ENCODE data around the gene LST1. TPM values are rescaled to one million over a fixed set of nuclear protein-coding genes. Genes with fewer than 3 reads are reported as not detected.

Gene LST1
- total RNA-seq, 4 donors from 2014 or later: 3.7 to 72.9 (median 6.7) TPM

DNA sequence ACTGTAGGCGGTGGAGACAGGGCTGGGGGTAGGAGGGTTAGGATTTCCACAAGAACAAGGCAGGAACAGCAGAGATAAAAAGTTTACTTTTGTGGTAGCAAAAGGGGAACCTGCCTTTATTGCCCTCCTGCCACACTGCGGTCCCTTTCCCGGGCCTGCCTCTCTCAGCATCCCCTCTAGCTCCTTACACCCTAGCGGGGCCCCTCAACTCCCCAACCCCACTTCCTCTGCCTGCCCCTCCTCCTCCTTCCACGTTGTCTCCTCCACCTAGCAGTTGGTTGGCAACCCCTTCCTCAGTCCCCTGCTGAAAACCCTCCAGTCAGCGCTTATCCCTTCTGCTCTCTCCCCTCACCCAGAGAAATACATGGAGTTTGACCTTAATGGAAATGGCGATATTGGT is 29.7 kb downstream of the LST1 start:
- WGBS: 52% methylated on average over 7 of the region's 7 CpGs
- H3K4me3 ChIP-seq: peak overlapping the region; percentile 8
- no peak for TF ChIP-seq POLR2A (IDR thresholded peaks at IDR 0.05)
- no peak for TF ChIP-seq CTCF (IDR thresholded peaks at IDR 0.05)
- no peak for TF ChIP-seq POLR2AphosphoS5 (IDR thresholded peaks at IDR 0.05)
- TF ChIP-seq EP300 (IDR thresholded peaks at IDR 0.05): no peak

GRCh38 chr6:31617010-31617409 is 30.9 kb downstream of the LST1 start:
- Histone ChIP-seq H3K9me3 (no peaks in the 10 kb centered on the region), H3K27ac (no peak overlapping the region), H3K4me3 (no peak overlapping the region), H3K36me3 (no peaks in the 10 kb centered on the region), H3K27me3 (no peaks in the 10 kb centered on the region), H3K4me1 (peaks cover 14% of the 10 kb centered on the region)
- TF ChIP-seq POLR2A (IDR thresholded peaks at IDR 0.05) (no peak), POLR2AphosphoS5 (IDR thresholded peaks at IDR 0.05) (no peak), EP300 (IDR thresholded peaks at IDR 0.05) (no peak), CTCF (IDR thresholded peaks at IDR 0.05) (no peak)
- no peak for DNase-seq (ENCODE audit: low spot score in 2 of 2)
- WGBS: 88% methylated on average over 2 of the region's 2 CpGs

More for the DNA sequence above, 29.7 kb downstream of the LST1 start:
- Histone ChIP-seq H3K9me3 (no peaks in the 10 kb centered on the region), H3K27me3 (no peaks in the 10 kb centered on the region), H3K27ac (no peak overlapping the region), H3K4me1 (peaks cover 4% of the 10 kb centered on the region), H3K36me3 (no peaks in the 10 kb centered on the region)
- no peak for DNase-seq (ENCODE audit: low spot score in 2 of 2)

DNA sequence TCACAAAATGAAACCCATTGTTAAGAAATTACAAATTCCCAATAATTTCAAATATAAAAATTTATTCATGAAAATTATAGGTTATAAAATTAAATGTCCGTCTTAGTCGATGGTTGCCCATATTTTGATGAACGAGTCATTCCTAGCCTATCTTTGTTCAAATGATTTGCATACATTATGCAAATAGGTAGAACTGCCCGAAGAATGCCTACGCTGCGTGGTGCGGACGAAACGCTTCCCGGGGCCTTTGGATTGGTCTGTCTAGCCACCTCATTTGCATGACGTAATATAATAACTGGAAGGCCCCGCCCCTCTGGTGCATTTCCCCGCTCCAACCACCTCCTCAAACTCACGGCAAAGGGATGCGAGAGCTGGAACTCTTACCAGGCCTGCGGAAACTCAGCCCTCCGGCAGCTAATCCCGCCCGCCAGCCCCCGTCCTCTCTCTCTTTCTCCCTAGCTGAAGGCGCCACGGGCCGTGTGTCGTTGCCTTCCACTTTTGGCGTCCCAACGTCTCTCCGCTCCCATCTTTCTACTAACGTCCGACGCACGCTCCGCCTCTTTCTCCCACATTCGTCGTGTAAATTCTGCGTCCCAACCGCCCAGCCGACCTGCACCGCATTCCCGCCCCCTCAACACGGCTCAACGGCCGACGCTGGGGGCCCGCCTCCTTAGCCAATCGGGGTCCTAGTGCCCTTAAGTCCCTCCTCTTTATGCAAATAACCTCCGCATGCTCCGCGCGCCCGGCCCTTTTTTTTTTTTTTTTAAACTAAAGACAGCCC is 33.9 kb downstream of the LST1 start:
- Histone ChIP-seq H3K4me1 (peaks cover 24% of the 10 kb centered on the region), H3K27ac (peak overlapping the region; percentile 96), H3K36me3 (peaks cover 17% of the 10 kb centered on the region), H3K4me3 (peak overlapping the region; percentile 65), H3K27me3 (no peaks in the 10 kb centered on the region), H3K9me3 (no peaks in the 10 kb centered on the region)
- TF ChIP-seq POLR2AphosphoS5 (IDR thresholded peaks at IDR 0.05) (peak; percentile 4 to 87 (median 85)), POLR2A (IDR thresholded peaks at IDR 0.05) (peak; percentile 79 to 92), EP300 (IDR thresholded peaks at IDR 0.05) (no peak)
- peak; percentile 99 to 100 for DNase-seq (ENCODE audit: low spot score in 2 of 2)
- under 1% methylated on average over 50 of the region's 50 CpGs for WGBS

DNA sequence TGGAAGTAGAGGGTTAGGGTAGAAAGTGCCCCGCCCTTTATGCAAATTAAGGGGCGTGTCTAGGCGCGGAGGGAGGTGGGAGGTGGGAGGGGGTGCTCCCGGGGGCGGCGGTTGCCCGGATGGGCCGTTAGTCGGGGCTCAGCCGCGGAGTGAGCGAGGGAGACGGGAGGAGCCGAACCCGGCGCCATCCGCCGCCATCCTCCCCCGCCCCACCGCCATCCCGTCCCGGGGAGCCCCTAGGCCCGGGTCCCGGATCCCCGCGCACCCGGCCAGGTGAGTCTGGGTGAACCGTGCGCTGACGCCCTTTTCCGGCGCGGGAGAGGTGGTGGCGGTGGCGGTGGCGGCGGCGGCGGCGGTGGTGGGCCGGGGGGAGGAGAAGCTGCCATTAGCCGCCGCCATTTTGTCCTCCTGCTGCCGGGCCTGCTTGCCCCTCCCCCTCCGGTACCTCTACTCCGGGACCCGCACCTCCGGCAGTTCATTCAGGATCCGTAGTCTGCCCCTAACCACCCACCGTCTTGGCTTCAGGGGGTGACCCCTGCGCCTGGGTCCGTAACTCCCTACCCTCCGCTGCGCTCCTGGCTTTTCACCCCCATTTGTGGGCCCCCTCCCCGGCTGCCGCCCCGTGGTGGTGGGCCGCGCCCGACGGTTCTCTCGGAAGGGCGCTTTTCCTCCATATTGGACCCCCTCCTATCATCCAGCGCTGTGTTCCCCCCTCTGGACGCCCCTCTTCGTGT is 34.7 kb downstream of the LST1 start, which contains the start of gene PRRC2A:
TSS of gene PRRC2A (plus strand) at position 130 of the 734 bp plus-strand sequence. CDS start 2,075 bp downstream, outside the sequence.
- H3K27ac ChIP-seq: peak within 1 kb of the TSS; percentile 96
- H3K27me3 ChIP-seq: no peaks in the 10 kb centered on the region
- DNase-seq (ENCODE audit: low spot score in 2 of 2): peak; percentile 91 to 98
- TF ChIP-seq POLR2AphosphoS5 (IDR thresholded peaks at IDR 0.05) (peak in 2 of 3 donors; percentile 14 to 32), CTCF (IDR thresholded peaks at IDR 0.05) (no peak), POLR2A (IDR thresholded peaks at IDR 0.05) (peak in 1 of 2 donors; percentile 73), EP300 (IDR thresholded peaks at IDR 0.05) (no peak)
- H3K9me3 ChIP-seq: no peaks in the 10 kb centered on the region
- 0% methylated on average over 32 of the region's 67 CpGs for WGBS
- peaks cover 24% of the 10 kb centered on the region for H3K4me1 ChIP-seq
- H3K36me3 ChIP-seq: peaks cover 25% of the 10 kb centered on the region
- peak within 1 kb of the TSS; percentile 65 for H3K4me3 ChIP-seq

GRCh38 chr6:31621320-31621939 is 35.4 kb downstream of the LST1 start:
- peaks cover 24% of the 10 kb centered on the region for H3K4me1 ChIP-seq
- TF ChIP-seq POLR2A (IDR thresholded peaks at IDR 0.05) (no peak), POLR2AphosphoS5 (IDR thresholded peaks at IDR 0.05) (no peak), CTCF (IDR thresholded peaks at IDR 0.05) (no peak), EP300 (IDR thresholded peaks at IDR 0.05) (no peak)
- H3K4me3 ChIP-seq: peak overlapping the region; percentile 65
- H3K36me3 ChIP-seq: peaks cover 32% of the 10 kb centered on the region
- no peaks in the 10 kb centered on the region for H3K9me3 ChIP-seq
- 10% methylated on average over 15 of the region's 15 CpGs for WGBS
- H3K27ac ChIP-seq: peak overlapping the region; percentile 96
- DNase-seq (ENCODE audit: low spot score in 2 of 2): no peak
- no peaks in the 10 kb centered on the region for H3K27me3 ChIP-seq

Measured in suprapubic skin (tissue), 4 donors.